HG02885 (cell line): ENCODE measurements around the gene NFYC.
A peak's percentile ranks its signal among the peaks of the same experiment; 100 is the strongest.

Experiments used
- ATAC-seq: cut with Tn5 transposase; IDR thresholded peaks from one replicate; pipeline ENCODE4 v1.9.1; 2021; ENCODE audit warnings: mild to moderate bottlenecking; ENCODE audit not compliant: unreplicated experiment, poor library complexity

The NFYC gene

GRCh38 chr1:40734882-40735628 is 43.6 kb downstream of the NFYC start:
- no peak for ATAC-seq

GRCh38 chr1:40736085-40736531 is 44.6 kb downstream of the NFYC start:
- ATAC-seq: no peak

- no peak for ATAC-seq
Measured at GRCh38 chr1:40738831-40739230, 47.3 kb downstream of the NFYC start.

- ATAC-seq: no peak
Measured at GRCh38 chr1:40739455-40740008, 48.0 kb downstream of the NFYC start.

- no peak for ATAC-seq
Measured at GRCh38 chr1:40740039-40740996, 48.8 kb downstream of the NFYC start.

GRCh38 chr1:40740997-40741736 is 49.7 kb downstream of the NFYC start:
- ATAC-seq: no peak

GRCh38 chr1:40742363-40743061 is 51.0 kb downstream of the NFYC start:
- no peak for ATAC-seq

- ATAC-seq: no peak
Measured at GRCh38 chr1:40743452-40743851, 51.9 kb downstream of the NFYC start.

GRCh38 chr1:40743860-40744259 is 52.4 kb downstream of the NFYC start:
- no peak for ATAC-seq

- ATAC-seq: no peak
Measured at GRCh38 chr1:40745176-40745575, 53.7 kb downstream of the NFYC start.

GRCh38 chr1:40746344-40747090 is 55.0 kb downstream of the NFYC start:
- no peak for ATAC-seq

GRCh38 chr1:40748841-40749718 is 57.6 kb downstream of the NFYC start:
- no peak for ATAC-seq

GRCh38 chr1:40749817-40750216 is 58.3 kb downstream of the NFYC start:
- no peak for ATAC-seq

- no peak for ATAC-seq
Measured at GRCh38 chr1:40750451-40750908, 59.0 kb downstream of the NFYC start.

GRCh38 chr1:40751802-40752201 is 60.3 kb downstream of the NFYC start:
- ATAC-seq: no peak

GRCh38 chr1:40753142-40753882 is 61.8 kb downstream of the NFYC start:
- peak; percentile 59 for ATAC-seq

- ATAC-seq: no peak
Measured at GRCh38 chr1:40754201-40754600, 62.7 kb downstream of the NFYC start.
